UCSD-AML1 (cell line): ENCODE results near the gene CORO1C.
"Not testable (repeated sequence)": the region's sequence is repeated elsewhere in the genome, so short reads cannot be mapped to it uniquely, and the experiment has no call there.

Source experiments
- DNase-seq: peaks from one replicate; lab custom pipeline; 2025; ENCODE audit not compliant: unreplicated experiment; lab: John Stamatoyannopoulos, UW

Gene CORO1C

DNA sequence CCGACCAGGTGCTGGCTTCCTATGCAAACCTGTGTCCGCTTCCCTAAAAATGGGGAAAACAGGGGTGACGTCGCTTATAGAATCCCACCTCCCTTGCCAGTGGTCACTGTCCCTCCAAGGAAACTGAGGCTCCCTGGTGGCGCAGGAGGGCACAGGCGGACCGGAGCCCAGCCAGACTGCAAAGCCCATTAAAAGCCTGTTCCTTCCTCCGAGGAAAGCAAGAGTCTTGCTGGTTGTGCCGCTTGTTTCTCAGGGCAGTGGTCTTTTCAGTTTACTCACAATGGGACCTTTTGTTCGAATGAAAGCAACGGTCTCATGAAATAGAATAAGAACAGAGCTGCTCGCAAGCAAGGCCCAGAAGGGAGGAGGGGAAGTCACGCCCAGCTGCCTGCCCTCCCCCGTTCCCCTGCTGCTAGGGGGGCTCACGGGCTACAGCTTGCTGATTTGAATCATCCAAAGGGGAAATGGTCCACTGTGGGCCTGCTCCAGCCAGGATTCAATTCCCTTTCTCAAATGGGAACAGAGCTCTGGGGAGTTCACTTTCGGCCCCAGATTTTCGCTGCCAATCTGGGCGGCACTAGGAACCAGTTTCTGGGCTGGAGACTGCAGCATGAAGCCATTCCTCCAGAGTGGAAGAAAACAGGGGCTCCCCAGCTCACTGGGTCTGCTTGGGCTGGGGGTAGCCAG lies 93.0 kb downstream of the CORO1C start:
- no peak for DNase-seq

DNA sequence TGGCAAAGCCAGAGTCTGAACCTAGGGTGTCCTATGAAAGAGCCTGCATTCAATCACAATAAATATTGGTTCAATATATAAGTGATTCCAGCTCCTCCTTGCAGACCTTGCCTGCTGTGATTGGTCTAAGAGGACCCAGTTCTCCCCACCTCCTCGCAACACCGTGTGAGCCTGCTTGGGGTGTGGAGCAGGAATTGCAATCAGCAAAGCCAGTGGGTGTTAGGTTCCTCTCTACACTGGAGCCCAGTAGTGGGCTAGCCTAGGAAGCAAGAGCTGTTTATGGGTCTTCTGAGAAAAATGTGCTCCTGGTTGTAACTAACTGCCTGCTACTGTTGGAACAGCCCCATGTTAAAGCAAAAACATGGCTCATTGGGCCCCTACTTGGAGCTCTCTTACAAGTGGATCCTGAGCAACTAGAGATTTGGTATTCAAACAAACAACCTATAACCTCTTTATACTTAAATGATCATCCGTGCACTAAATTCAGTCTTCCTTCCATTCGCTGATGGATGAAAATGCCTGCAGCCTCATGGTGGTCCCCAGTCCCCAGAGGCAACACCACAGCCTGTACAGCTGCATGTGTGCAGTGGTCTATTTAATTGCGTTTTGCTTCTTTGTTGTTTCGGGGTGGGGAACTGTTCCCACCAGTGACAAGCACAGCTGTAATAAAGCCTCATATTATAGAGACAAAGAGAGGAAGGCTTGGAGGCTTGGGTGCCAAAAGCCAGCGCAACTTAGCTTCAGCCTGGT lies 93.9 kb downstream of the CORO1C start:
- DNase-seq: no peak

DNA sequence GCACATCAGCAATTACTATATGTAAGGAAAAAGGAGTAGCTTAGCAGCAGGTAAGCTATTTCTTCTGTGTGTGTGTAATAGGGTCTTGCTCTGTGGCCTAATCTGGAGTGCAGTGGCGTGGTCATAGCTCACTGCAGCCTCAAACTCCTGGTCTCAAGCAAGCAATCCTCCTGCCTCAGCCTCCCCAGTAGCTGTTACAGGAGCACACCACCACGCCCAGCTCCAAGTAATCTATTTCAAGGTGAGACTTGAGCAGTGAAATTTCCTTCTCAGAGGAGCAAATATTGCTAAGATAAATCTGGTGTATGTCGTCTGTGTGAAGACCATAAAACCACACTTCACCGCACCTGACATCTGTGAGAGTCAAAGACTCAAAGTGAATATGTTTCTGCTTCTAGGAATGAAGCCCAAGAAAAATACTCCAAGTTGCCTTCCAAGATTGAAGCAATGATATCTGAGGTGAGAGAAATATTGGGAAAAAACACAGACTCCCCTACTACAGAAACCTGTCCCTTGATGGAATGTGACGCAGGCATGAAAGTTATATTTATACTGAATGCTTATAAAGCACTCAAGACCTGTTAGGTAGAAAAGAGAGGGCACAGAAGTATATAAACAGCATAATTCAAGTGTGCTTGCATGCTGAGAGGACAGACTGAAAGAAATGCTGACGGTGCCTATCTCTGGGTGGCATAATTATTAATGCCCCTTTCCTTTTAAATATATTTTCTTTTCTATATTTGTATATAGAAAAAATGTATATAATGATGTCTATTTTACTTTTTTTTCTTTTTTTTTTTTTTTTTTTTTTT lies 95.1 kb downstream of the CORO1C start:
- DNase-seq: no peak

DNA sequence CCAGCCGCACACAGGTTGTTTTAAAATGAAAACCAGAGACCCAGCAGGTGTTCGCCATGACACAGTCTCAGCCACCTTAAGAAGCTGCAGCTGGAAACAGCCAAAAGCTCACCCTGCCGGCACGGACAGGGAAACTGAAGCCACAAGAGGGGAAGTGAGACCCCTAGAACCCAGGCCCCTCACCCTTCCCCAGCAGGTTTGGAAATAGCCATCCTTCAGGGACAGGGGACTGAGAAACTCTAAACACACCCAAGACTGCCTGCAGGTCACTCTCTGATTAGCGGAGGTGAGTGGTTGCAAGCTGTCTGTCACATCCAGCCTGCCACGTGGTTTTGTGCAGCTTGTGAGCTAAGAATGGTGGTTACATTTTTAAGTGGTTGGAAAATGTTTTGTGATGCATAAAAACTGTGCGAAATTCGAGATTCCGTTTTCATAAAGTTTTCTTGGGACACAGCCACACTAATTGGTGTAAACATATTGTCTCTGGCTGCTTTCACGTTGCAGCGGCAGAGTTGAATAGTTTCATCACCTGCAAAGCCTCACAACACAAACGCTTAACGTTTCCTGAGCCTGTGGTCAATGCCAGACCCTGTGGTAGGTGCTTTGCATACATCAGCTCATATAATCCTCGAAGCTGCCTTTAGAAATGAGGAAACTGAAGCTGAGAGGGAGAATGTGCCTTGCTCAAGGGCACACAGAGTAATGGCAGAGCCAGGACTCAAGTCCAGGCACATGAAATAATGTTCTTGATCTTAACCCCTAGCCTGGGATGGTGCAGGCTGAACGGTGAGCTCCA lies 95.9 kb downstream of the CORO1C start:
- peak; percentile 61 for DNase-seq

DNA sequence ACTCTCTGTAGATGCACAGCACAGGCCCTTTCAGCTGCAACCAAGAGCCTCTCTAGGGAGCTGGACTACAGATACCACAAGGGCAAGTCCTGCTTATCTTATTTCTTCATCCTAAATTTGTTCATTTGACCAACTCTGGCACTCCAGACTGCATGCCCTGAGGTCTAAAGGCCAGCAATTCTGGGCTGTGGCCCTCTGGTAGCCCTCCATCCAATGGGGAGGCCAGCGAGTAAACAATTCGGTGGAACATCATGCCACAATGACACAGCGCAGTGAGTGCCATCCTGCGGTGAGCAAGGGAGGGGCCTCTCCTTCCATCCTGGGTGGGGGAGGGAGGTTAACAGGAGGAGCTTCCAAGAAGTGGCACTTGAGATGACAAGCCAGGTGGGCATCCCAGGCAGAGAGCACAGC lies 97.0 kb downstream of the CORO1C start:
- peak; percentile 77 for DNase-seq

DNA sequence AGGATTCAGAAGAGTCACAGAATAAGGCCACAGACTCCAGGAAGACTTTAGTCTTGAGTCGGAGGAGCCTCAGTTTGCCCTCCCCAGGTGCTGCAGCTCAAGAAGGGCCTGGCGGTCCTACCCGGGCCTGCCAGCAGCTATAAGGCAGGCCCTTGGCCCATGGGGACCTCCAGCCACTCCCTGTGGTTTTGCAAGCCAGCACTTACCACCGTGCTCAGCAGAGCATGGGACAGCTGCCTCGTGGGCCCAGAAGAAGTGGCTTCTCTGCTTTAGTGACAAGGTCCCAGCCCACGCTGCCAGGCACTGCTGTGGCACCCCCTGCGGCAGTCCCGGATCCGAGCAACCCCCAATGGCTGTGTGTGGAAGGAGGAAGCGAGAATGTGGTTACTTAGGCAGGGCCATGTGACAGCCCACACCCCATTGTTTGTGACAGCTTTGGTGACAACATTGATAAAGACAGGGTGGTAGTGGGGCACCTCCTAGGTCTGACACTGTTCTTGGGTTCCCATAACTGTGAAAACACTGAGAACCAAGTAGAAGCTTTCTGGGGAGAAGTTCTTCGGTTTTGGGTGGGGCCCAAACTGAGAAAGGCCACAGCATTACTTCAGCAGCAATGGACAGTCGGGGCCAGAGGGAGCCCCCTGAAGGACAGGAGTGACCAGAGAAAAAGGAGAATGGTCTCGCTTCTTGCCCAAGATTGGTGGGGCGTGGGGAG lies 97.6 kb downstream of the CORO1C start, which contains the start of gene SELPLG:
Gene SELPLG, minus strand, starts transcription at position 361 of the 715 bp plus-strand sequence. CDS start 9,587 bp downstream, outside the sequence.
- DNase-seq: peak; percentile 87

DNA sequence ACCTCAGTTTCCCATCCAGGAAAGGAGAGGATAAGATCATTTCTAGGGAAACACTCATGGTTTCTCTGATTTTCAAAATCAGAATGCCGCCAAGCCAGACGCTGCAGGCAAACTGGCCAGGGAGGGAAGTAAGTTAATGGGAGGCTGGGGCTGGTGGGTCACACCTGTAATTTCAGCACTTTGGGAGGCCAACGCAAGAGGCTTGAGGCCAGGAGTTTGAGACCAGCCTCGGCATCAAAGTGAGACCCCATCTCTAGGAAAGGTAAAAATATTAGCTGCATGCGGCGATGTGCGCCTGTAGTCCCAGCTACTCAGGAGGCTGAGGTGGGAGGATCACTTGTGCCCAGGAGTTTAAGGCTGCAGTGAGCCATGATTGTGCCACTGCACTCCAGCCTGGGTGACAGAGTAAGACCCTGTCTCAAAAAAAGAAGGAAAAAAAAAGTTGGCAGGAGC lies 98.2 kb downstream of the CORO1C start:
- DNase-seq: no peak

DNA sequence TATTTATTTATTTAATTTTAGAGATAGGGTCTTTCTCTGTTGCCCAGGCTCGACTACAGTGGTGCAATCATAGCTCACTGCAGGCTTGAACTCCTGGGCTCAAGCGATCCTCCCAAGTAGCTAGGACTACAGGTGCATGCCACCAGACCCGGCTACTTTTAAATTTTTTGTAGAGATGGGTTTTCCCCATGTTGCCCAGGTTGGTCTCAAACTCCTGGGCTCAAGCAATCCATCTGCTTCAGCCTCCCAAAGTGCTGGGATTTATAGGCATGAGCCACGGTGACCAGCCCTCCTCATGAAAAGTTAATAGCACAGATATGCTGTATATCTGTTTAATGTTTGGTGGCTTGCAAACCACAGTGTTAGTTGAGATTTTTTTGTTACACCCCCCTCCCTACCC lies 100.1 kb downstream of the CORO1C start:
- not testable (repeated sequence) for DNase-seq

DNA sequence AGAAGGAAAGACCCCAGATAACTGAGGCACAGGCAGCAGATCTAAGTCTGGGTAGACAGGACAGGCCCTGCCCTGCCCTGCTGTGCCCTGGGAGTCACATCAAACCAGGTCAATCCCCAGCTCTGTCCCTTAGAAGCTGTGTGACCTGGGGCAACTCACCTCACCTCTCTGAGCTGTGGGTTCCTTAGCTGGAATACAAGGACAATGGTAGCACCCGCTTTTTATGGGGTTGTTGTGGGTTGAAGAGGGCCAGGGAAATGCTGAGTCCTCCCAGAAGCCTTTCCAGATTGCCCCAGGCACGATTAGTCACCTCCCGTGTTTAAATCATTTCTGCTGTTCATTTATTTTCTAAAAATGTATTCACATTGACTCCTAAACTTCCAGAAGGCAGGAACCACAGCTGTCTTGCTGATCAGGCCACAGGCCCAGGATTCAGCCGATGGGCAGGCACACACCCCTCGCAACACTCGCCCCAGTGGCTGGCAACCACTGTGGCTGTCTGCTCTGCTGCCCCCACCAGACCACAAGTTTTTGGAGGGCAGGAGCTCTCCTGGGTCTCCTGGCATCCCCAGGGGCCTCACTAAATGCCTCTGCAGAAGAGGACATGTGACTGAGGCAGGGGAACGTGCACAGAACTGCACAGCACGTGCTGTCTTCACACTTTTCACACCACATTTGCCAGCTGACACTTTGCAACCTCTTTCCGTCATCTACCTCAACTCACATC lies 100.7 kb downstream of the CORO1C start:
- DNase-seq: no peak

DNA sequence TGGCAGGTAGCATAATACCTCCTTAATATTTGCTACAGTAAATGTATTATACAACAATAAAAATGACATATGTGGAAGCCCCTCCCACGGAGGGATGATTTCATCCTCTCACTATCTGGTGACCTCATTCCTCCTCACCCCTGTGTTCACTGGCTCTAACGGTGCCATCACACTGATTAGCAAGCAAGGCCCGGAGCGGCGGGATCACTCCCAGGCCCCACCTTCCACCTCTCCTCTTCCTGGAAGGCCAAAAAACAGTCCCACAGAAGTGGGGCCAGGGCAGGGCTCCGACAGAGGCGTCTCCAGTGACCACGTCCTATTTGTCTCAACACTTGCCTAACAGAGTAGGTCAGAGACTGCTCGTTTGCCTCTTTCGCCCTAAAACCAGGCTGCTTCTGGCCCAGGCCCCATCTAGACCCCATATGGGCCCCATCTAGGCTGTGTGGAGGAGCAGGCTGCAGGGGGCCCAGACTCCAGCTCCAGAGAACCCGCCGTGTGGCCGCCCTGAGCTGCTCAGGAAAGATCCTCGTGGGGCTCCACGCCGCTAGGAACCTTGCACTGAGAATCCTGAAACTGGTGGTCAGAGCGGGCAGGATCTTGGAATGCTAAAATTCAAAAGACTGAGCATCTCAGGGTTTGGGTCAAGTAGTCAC lies 101.4 kb downstream of the CORO1C start:
- DNase-seq: peak; percentile 53

DNA sequence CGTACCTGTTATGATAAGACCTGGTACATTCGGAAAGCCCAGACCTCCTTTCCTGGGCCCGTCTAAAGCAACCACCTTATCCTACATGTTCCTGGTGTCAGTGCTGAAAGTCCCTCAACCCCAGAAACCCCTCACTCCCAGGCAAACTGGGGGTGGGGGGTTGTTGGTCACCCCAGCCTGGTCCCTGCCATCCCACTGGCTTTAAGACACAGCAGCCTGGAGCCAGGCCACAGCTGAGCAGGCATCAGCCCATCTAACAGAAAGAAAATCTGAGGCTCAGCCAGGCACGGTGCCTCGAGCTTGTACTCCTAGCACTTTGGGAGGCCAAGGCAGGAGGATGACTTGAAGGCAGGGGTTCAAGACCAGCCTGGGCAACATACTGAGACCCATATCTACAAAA lies 102.2 kb downstream of the CORO1C start:
- DNase-seq: no peak

DNA sequence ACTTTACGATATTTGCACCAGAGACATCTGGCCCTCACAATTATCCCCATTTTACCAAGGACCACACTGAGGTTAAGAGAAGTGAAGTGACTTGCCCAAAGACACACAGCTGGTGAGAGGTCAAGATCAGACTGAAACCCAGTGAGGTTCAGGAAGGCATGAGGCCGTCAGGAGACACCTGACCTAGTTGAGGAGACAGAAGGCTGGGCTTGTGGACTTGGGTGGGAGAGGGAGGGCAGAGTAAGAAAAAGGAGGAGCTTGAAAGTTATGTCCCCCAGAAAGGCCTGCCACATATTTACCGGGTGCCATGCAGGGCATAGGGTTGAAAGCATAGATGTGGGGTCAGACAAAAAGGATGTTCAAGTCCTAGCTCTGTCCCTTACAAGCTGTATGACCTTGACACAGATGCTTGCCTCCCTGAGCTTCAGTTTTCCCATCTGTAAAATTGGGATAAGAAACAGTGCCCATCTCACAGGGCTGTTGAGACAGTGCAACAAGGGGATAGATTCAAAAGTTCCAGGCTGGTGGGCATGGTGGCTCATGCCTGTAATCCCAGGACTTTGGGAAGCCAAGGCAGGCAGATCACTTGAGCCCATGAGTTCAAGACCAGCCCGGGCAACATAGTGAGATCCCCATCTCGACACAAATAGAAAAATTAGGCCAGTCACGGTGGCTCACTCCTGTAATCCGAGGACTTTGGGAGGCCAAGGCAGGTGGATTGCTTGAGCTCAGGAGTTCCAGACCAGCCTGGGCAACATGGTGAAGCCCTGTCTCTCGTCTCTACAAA lies 104.0 kb downstream of the CORO1C start:
- no peak for DNase-seq

DNA sequence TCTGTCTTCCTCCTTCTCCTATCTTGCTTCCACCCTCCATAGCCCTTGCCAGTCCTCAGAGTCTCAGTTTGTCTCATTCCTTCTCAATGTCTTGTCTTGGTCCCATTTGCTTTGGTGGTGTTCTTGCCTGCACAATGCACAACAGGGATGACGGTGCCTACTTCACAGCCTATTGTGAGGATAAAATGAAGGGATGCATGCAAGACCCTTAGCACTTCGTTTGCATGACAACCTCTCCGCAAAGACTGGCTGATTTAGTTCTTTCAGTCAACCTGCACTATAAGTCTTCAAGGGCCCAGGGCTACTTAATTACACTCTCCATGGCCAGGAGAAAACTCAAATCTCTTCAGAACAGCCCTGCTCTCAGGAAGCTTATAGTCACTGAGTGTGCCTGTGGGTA lies 106.1 kb downstream of the CORO1C start:
- DNase-seq: no peak

DNA sequence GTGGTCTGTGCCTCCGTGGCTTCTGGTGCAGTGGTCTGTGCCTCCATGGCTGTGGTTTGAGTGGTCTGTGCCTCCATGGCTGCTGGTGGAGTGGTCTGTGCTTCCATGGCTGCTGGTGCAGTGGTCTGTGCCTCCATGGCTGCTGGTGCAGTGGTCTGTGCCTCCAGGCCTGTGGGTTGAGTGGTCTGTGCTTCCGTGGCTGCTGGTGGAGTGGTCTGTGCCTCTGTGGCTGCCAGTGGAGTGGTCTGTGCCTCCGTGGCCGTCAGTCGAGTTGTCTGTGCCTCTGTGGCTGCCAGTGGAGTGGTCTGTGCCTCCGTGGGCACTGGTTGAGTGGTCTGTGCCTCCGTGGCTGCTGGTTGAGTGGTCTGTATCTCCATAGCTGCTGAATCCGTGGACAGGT lies 107.7 kb downstream of the CORO1C start:
- DNase-seq: no peak

DNA sequence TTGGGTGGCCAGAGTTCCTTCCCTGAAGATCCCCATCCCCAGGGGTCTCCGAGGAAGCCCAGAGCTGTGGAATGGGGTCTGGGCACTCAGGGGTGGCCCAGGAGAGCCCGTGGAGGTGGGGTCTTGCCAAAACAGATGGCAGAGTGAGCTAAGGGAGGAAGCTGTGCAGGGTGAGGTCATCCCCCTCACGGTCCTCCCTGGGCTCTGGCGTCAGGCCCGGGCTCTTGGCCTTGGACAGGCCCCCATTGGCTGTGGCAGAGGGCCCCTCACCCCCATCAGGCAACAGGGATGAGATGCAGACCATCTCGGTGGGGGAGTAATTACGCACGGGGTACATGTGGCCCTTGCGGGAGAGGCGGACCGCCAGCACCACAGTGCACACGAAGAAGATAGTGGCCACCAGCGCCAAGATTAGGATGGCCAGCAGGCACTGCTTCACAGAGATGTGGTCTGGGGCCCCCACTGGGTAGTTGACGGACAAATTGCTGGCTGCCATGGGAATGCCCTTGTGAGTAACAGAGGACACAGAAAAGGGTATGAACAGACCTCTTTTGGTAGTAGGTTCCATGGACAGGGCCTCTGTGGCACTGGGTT lies 108.3 kb downstream of the CORO1C start:
- no peak for DNase-seq

DNA sequence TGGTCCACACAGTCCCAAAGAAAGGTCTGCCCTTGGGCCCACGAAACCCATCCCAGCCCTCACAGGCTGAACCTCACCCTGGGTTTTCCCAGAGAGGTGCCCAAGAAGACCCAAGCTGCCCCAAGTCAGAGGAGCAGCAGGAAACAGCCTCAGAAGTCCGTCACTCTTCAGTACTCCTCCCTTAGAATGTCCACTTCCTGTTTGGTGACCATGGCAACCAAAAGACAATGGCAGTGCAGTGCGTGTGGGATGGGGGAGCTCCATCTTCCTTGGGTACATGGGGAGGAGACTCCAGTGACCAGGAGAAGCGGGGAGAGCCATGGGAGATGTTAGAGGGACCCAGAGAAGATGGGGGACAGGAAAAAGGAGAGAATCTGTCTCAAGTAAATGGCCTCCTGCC lies 108.9 kb downstream of the CORO1C start:
- DNase-seq: no peak

DNA sequence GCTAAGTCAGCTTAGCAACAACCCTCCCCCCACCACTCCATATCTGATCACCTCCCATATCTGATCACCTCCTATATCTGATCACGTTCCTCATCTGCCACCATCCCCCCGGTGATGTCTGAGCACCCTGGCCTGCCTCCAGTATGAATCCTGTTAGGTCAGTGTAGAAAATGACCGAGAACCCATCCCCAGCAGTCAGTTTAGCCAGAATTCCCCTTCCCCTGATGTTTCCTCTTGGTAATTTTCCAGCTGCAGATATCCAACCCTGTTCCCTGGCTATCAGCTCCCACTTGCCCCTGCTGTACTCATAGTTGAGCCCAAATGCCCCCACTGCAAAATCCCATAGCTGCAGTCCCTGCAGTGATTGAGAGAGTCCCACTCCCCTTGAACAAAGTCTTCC lies 110.2 kb downstream of the CORO1C start:
- DNase-seq: no peak
